ENCODE data around the gene ACER2. TPM values are rescaled to one million over a fixed set of nuclear protein-coding genes. Genes with fewer than 3 reads are reported as not detected.
"Not testable (repeated sequence)": the region's sequence is repeated elsewhere in the genome, so short reads cannot be mapped to it uniquely, and the experiment has no call there.

The ACER2 gene
- polyA plus RNA-seq, 1 donor (not counting 4 experiments of a cell fraction or from before 2014, with no cell fraction given) = 4.2 TPM

- no peak overlapping the region for H3K27ac ChIP-seq (ENCODE audit: control insufficient read depth, insufficient read depth, low read length)
- no peaks in the 10 kb centered on the region for H3K4me1 ChIP-seq (ENCODE audit: control insufficient read depth, extremely low read depth, insufficient read depth, low read length)
- no peaks in the 10 kb centered on the region for H4K20me1 ChIP-seq (ENCODE audit: control insufficient read depth, extremely low read depth, insufficient read depth, low read length)
- no peak overlapping the region for H3K9ac ChIP-seq (ENCODE audit: control insufficient read depth, extremely low read depth, insufficient read depth, low read length)
- H3K4me3 ChIP-seq (ENCODE audit: control insufficient read depth in 2 of 3, extremely low read depth in 1 of 3, insufficient read depth in 2 of 3, low read depth in 1 of 3, low read length in 3 of 3) = no peak overlapping the region
- DNase-seq (ENCODE audit: low read depth, low spot score) = no peak
- no peaks in the 10 kb centered on the region for H3K9me1 ChIP-seq (ENCODE audit: control insufficient read depth, extremely low read depth, insufficient read depth, low read length)
- no peak overlapping the region for H2AFZ ChIP-seq (ENCODE audit: control insufficient read depth, low read length)
- H3K36me3 ChIP-seq (ENCODE audit: control insufficient read depth in 2 of 2, extremely low read depth in 1 of 2, insufficient read depth in 2 of 2, low read length in 2 of 2) = no peaks in the 10 kb centered on the region
- dilution Hi-C loops (cut with MboI; ENCODE audit: extremely low pct_ligation_motif_present, low sequenced_read_pairs) = no loop called here
- no peaks in the 10 kb centered on the region for H3K79me2 ChIP-seq (ENCODE audit: control insufficient read depth, insufficient read depth, low read length)
- no peaks in the 10 kb centered on the region for H3K9me3 ChIP-seq (ENCODE audit: control insufficient read depth, low read depth, low read length)
- FAIRE-seq = no peak
- TF ChIP-seq EZH2 (IDR thresholded peaks at IDR 0.05; ENCODE audit: low read length) (no peak), CTCF (optimal IDR thresholded peaks at IDR 0.05 in 1 of 3, IDR thresholded peaks at IDR 0.05 in 1 of 3, conservative IDR thresholded peaks at IDR 0.05 in 1 of 3; ENCODE audit: extremely low read depth in 1 of 3, insufficient read depth in 2 of 3, low read length in 3 of 3) (no peak)
- no peak overlapping the region for H3K4me2 ChIP-seq (ENCODE audit: control insufficient read depth, extremely low read depth, insufficient read depth, low read depth, low read length)
- no peaks in the 10 kb centered on the region for H3K27me3 ChIP-seq (ENCODE audit: control insufficient read depth, extremely low read depth, insufficient read depth, low read length)
Observed at GRCh38 chr9:19387317-19387716, 21.5 kb upstream of the ACER2 start.

- dilution Hi-C loops (cut with MboI; ENCODE audit: extremely low pct_ligation_motif_present, low sequenced_read_pairs); H3K4me2 ChIP-seq (ENCODE audit: control insufficient read depth, extremely low read depth, insufficient read depth, low read depth, low read length); H2AFZ ChIP-seq (ENCODE audit: control insufficient read depth, low read length); H3K4me1 ChIP-seq (ENCODE audit: control insufficient read depth, extremely low read depth, insufficient read depth, low read length); FAIRE-seq; H3K9me1 ChIP-seq (ENCODE audit: control insufficient read depth, extremely low read depth, insufficient read depth, low read length); H3K27me3 ChIP-seq (ENCODE audit: control insufficient read depth, extremely low read depth, insufficient read depth, low read length); DNase-seq (ENCODE audit: low read depth, low spot score); H3K36me3 ChIP-seq (ENCODE audit: control insufficient read depth in 2 of 2, extremely low read depth in 1 of 2, insufficient read depth in 2 of 2, low read length in 2 of 2); H3K27ac ChIP-seq (ENCODE audit: control insufficient read depth, insufficient read depth, low read length); H3K9ac ChIP-seq (ENCODE audit: control insufficient read depth, extremely low read depth, insufficient read depth, low read length); H3K4me3 ChIP-seq (ENCODE audit: control insufficient read depth in 2 of 3, extremely low read depth in 1 of 3, insufficient read depth in 2 of 3, low read depth in 1 of 3, low read length in 3 of 3); H3K9me3 ChIP-seq (ENCODE audit: control insufficient read depth, low read depth, low read length); H4K20me1 ChIP-seq (ENCODE audit: control insufficient read depth, extremely low read depth, insufficient read depth, low read length); H3K79me2 ChIP-seq (ENCODE audit: control insufficient read depth, insufficient read depth, low read length): not testable (repeated sequence)
Observed at GRCh38 chr9:19389539-19389938, 19.3 kb upstream of the ACER2 start.

DNA sequence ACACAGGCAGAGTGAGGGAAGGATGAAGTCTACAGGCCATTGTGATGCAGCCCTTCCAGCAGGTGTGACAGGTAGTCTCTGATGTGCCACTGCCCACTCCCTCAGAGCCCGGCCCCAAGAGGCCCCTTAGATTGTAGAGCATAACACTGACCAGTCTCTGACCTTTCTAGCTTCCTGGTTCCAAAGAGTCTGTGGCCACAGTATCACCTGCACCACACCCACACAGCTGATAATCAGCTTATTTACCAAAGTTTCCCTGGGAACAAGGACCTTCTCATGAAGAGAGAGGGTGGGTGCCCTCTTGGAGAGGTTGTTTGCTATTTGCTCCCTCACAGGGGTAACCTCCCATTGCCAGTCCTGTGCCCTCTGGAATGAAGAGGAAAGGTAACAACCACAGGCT, 11.0 kb upstream of the ACER2 start:
- DNase-seq (ENCODE audit: low read depth, low spot score) (no peak), FAIRE-seq (no peak)
- TF ChIP-seq CTCF (optimal IDR thresholded peaks at IDR 0.05 in 1 of 3, IDR thresholded peaks at IDR 0.05 in 1 of 3, conservative IDR thresholded peaks at IDR 0.05 in 1 of 3; ENCODE audit: extremely low read depth in 1 of 3, insufficient read depth in 2 of 3, low read length in 3 of 3) (no peak), EZH2 (IDR thresholded peaks at IDR 0.05; ENCODE audit: low read length) (no peak)
- Histone ChIP-seq H3K9ac (ENCODE audit: control insufficient read depth, extremely low read depth, insufficient read depth, low read length) (no peak overlapping the region), H3K4me3 (ENCODE audit: control insufficient read depth in 2 of 3, extremely low read depth in 1 of 3, insufficient read depth in 2 of 3, low read depth in 1 of 3, low read length in 3 of 3) (no peak overlapping the region), H4K20me1 (ENCODE audit: control insufficient read depth, extremely low read depth, insufficient read depth, low read length) (no peaks in the 10 kb centered on the region), H3K9me3 (ENCODE audit: control insufficient read depth, low read depth, low read length) (no peaks in the 10 kb centered on the region), H3K9me1 (ENCODE audit: control insufficient read depth, extremely low read depth, insufficient read depth, low read length) (no peaks in the 10 kb centered on the region), H3K27ac (ENCODE audit: control insufficient read depth, insufficient read depth, low read length) (no peak overlapping the region), H3K27me3 (ENCODE audit: control insufficient read depth, extremely low read depth, insufficient read depth, low read length) (no peaks in the 10 kb centered on the region), H3K36me3 (ENCODE audit: control insufficient read depth in 2 of 2, extremely low read depth in 1 of 2, insufficient read depth in 2 of 2, low read length in 2 of 2) (no peaks in the 10 kb centered on the region), H3K4me1 (ENCODE audit: control insufficient read depth, extremely low read depth, insufficient read depth, low read length) (no peaks in the 10 kb centered on the region), H3K4me2 (ENCODE audit: control insufficient read depth, extremely low read depth, insufficient read depth, low read depth, low read length) (no peak overlapping the region), H2AFZ (ENCODE audit: control insufficient read depth, low read length) (no peak overlapping the region), H3K79me2 (ENCODE audit: control insufficient read depth, insufficient read depth, low read length) (no peaks in the 10 kb centered on the region)
- dilution Hi-C loops (cut with MboI; ENCODE audit: extremely low pct_ligation_motif_present, low sequenced_read_pairs) = no loop called here

GRCh38 chr9:19403231-19403630, 5.6 kb upstream of the ACER2 start:
- dilution Hi-C loops (cut with MboI; ENCODE audit: extremely low pct_ligation_motif_present, low sequenced_read_pairs); H3K27ac ChIP-seq (ENCODE audit: control insufficient read depth, insufficient read depth, low read length); FAIRE-seq; DNase-seq (ENCODE audit: low read depth, low spot score); H3K9ac ChIP-seq (ENCODE audit: control insufficient read depth, extremely low read depth, insufficient read depth, low read length); H3K27me3 ChIP-seq (ENCODE audit: control insufficient read depth, extremely low read depth, insufficient read depth, low read length); H3K4me2 ChIP-seq (ENCODE audit: control insufficient read depth, extremely low read depth, insufficient read depth, low read depth, low read length); H3K9me1 ChIP-seq (ENCODE audit: control insufficient read depth, extremely low read depth, insufficient read depth, low read length); H3K79me2 ChIP-seq (ENCODE audit: control insufficient read depth, insufficient read depth, low read length); H3K4me3 ChIP-seq (ENCODE audit: control insufficient read depth in 2 of 3, extremely low read depth in 1 of 3, insufficient read depth in 2 of 3, low read depth in 1 of 3, low read length in 3 of 3); H3K9me3 ChIP-seq (ENCODE audit: control insufficient read depth, low read depth, low read length); H2AFZ ChIP-seq (ENCODE audit: control insufficient read depth, low read length); H4K20me1 ChIP-seq (ENCODE audit: control insufficient read depth, extremely low read depth, insufficient read depth, low read length); H3K36me3 ChIP-seq (ENCODE audit: control insufficient read depth in 2 of 2, extremely low read depth in 1 of 2, insufficient read depth in 2 of 2, low read length in 2 of 2): not testable (repeated sequence)
- peaks cover 12% of the 10 kb centered on the region for H3K4me1 ChIP-seq (ENCODE audit: control insufficient read depth, extremely low read depth, insufficient read depth, low read length)

Data from keratinocyte (primary cell).